NCI-H748 (cell line): ENCODE data around the gene EOLA1.
"Not testable (repeated sequence)": the region's sequence is repeated elsewhere in the genome, so short reads cannot be mapped to it uniquely, and the experiment has no call there.

Experiments used
- DNase-seq: peaks from one replicate; lab custom pipeline; 2025; ENCODE audit not compliant: unreplicated experiment; lab: John Stamatoyannopoulos, UW

EOLA1 gene

DNA sequence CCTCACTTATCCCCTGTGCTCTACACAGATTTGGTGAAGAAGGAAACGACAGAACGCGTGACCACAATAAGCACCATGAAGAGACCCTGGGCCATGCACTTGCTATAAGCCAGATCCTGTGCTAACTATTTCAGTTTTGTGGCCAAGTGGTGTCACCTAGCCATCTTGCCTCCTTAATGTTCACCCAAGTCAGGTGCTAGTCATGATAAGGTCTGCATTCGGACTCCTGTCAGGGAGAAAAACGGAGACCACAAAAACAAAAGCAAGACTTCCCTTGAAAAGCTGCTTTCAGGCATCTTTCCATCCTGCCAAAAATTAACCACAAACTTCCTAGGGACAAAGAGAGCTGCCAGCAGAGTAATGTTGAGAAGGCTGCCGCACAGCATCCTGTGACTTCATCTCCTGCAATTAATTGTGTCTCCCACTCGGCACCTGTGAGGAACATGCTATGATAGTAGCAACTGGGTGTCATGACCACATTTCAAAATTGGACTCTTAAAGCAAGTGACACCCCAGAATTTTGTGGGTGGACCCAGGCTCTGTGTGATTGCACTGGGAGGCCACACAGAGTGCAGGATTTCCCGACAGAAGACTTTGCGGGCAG lies 26.9 kb upstream of the EOLA1 start:
- no peak for DNase-seq

- no peak for DNase-seq
Observed at GRCh38 chrX:149515954-149516602, 24.7 kb upstream of the EOLA1 start.

- DNase-seq: no peak
Observed at GRCh38 chrX:149516604-149517003, 24.2 kb upstream of the EOLA1 start.

DNA sequence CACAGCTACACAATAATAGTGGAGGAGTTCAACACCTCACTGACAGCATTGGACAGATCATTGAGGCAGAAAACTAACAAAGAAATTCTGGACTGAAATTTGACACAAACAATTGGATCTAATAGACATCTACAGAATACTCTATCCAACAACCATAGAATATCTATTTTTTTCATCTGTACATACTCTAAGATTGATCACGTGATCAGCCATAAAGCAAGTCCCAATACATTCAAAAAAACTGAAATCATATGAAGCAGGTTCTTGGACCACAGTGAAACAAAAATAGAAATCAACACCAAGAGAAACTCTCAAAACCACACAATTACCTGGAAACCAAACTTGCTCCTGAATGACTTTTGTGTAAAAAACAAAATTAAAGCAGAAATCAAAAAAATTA lies 23.5 kb upstream of the EOLA1 start:
- DNase-seq: no peak

- DNase-seq: no peak
Observed at GRCh38 chrX:149518236-149518635, 22.6 kb upstream of the EOLA1 start.

DNA sequence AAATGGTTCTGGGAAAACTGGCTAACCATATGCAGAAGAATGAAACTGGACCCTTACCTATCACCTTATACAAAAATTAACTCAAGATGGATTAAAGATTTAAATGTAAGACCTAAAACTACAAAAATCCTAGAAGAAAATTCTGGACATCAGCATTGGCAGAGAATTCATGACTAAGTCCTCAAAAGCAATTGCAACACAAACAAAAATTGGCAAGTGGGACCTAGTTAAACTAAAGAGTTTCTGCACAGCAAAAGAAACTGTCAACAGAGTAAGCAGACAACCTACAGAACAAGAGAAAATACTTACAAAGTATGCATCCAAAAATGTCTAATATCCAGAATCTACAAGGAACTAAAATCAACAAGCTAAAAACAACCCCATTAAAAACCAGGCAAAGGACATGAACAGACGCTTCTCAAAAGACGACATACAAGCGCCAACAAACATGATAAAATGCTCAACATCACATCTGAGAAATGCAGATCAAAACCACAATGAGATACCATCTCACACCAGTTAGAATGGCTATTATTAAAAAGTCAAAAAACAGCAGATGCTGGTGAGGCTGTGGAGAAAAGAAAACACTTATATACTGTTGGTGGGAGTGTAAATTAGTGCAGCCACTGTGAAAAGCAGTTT lies 20.1 kb upstream of the EOLA1 start:
- DNase-seq: not testable (repeated sequence)

DNA sequence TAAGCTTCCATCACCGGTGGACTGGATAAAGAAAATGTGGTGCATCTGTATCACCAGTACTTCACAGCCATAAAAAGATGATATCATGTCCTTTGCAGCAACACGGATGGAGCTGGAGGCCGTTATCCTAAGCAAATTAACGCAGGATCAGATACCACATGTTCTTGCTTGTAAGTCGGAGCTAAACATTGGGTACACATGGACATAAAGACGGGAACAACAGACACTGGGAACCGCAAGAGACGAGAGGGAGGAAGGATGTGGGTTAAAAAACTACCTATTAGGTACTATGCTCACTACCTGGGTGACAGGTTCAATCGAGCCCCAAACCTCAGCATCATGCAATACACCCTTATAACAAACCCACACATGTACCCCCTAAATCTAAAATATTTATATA lies 19.4 kb upstream of the EOLA1 start:
- DNase-seq: no peak

GRCh38 chrX:149522916-149523315 lies 17.9 kb upstream of the EOLA1 start:
- DNase-seq: no peak

DNA sequence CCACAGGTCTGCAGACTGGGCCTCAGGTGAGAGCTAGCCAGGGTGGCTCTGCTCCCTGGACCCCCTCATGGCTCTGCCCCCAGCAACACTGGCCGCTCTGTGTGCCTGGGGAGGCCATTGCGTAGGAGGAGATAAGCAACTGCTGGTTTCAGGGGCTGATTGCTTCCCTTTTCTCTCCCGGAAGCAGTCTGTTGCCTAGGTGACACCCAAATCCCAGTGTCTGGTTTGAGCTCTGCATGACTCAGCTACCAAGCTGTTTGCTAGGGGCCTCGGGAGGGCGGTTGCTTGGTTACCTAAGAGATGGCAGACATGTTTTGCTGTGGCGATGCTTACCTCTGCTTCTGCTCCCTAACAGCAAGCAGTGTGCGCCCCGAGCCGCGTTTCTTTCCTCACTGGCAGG lies 15.4 kb upstream of the EOLA1 start:
- DNase-seq: peak; percentile 82

DNA sequence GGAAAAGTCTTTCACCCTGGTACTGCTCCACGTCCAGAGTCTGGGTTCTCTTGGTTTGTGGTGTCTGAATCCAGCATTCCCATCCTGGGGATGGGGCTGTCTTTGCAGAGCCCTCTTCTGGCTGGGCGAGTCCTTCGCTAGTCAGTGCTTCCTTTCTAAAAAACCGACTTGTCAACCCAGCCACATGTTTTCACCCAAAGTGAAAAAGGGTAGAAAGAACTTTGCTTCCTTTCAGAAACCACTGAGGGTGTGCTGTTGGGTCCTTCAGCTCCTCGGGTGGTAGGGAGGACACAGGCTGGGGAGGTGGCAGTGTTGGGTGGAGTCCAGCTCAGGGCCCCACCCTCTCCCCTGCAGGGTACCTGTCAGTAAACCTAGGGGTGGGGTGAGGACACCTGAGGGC lies 14.9 kb upstream of the EOLA1 start:
- peak; percentile 14 for DNase-seq

GRCh38 chrX:149526318-149527033 lies 14.3 kb upstream of the EOLA1 start:
- DNase-seq: not testable (repeated sequence)

DNA sequence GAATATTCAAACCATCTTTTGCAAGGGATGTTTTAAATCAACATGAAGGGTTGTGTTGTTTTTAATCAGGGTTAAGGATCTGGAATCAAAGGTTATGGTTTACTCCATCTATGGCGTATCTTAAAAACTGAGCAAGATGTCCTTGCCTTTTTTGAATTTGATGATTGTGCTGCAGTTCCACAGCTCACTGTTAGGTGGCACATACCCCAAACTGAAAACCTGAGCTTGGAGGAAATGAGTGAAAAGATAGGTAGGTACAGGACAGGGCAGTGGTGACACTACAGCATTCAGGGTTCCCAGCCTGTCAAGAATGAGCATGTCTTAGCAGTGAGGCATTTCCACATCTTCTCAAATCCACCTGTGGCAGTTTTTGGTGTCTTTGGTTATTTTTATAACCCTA lies 13.1 kb upstream of the EOLA1 start:
- peak; percentile 35 for DNase-seq

DNA sequence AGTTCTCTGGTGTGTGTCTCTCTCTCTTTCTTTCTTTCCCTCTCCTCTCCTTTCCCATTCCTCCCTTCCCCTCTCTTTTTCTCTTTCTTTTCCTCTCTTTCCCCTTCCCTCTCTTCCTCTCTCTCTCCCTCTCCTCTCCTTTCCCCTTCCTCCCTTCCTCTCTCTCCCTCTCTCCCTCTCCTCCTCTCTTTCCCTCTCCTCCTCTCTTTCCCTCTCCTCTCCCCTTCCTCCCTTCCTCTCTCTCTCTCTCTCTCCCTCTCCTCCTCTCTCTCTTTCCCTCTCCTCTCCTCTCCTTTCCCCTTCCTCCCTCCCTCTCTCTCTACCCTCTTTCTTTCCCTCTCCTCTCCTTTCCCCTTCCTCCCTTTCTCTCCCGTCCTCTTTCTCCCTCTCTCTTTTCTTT lies 12.4 kb upstream of the EOLA1 start:
- no peak for DNase-seq

GRCh38 chrX:149531599-149531998 lies 9.2 kb upstream of the EOLA1 start:
- no peak for DNase-seq

GRCh38 chrX:149532868-149533267 lies 7.9 kb upstream of the EOLA1 start:
- DNase-seq: not testable (repeated sequence)

DNA sequence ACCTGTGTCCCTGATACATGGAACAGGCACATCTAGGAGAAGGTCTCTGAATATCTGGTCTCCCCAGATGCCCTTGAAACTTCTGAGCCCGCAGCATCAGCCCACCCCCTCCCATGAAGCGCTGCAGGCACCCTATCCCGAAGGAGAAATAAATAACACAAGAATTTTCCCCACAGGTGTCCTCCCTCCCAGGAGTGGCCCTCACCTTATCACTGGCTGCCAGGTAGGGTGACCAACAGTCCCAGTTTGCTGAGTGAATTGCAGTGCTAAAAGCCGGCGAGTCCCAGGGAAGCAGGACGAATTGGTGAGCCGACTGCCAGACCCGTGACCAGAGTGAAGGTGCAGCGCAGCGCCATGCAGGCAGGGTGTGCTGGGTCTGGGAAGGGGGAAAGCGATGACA lies 6.8 kb upstream of the EOLA1 start:
- not testable (repeated sequence) for DNase-seq

DNA sequence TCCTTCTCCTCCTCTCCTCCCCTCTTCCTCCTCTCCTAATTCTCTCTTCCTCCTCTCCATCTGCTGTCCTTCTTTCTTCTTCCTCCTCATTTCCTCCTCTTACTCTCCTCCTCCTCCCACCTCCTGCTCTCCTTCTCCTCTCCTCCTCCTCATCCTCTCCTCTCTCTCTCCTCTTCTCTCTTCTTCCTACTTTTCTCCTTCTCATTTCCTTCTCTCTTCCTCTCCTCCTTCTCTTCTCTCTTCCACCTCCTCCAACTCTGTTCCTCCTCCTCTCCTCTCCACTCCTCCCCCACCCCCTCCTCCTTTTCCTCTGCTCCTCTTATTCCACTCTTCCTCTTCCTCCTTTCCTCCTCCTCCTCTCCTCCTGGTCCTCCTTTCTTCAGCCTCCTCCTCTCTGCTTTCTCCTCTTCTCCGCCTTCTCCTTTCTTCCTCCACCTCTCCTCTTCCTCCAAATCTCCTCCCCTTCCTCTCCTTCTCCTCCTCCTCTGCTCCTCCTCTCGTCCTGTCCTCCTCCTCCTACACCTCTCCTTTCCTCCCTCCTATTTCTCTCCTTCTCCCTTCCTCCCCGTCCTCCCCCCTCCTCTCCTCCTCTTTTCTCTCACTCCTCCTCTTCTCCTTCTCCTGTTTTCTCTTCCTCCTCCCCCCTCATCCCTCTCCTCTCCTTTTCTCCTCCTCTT lies 5.7 kb upstream of the EOLA1 start:
- DNase-seq: not testable (repeated sequence)

DNA sequence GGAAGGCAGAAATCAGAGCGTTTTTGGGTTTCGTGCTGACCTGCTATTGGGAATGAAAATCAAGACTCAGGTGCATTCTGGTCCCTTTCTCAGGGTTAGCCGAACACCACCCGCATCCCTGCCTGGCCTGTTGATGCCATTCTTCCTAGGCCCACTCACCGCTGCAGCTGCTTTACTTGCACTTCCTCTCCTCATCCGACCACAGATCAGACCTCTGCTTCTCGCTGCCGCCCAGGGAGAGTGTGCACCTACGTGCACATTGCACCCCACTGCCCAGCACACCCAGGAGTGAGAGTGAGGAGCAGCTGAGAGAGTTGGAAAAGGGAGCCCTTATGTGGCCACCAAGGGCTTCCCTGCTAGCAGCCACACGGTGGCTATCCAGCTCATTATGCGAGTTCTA lies 3.3 kb upstream of the EOLA1 start:
- not testable (repeated sequence) for DNase-seq

- DNase-seq: peak; percentile 96
Observed at GRCh38 chrX:149539283-149540130, 1.3 kb upstream of the EOLA1 start.

- DNase-seq: peak; percentile 90
Observed at GRCh38 chrX:149540131-149540620, 636 bp upstream of the EOLA1 start.
